Hematopoietic multipotent progenitor cell treated with erythropoietin and hydrocortisone succinate and interleukin-3 and kit ligand, for 15 days (in vitro differentiated cells): ENCODE data around the gene CPED1.
"Not testable (repeated sequence)": the region's sequence is repeated elsewhere in the genome, so short reads cannot be mapped to it uniquely, and the experiment has no call there.

Experiments
- DNase-seq: peaks from one replicate; pipeline ENCODE4 v3.0.0-alpha.2; 2015; ENCODE audit warnings: low spot score

The CPED1 gene

DNA sequence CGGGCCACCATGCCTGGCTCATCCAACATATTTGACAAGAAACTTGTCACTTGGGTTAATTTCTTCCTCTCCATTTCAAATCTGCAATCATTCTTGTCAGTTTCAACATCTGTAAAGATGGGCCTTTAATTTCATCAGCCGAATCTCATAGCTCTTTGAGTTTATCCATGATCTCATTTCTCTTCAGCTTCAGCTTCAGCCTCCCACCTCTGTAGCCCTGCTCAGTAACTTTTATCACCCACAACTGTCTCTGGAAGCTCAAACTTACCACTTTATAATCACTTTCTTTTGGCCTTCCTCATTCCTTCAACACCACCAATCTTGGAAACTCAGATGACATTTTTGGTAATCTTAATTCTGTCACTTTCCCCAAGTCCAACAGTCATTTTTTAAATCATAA lies 83.2 kb downstream of the CPED1 start:
- DNase-seq: no peak

DNA sequence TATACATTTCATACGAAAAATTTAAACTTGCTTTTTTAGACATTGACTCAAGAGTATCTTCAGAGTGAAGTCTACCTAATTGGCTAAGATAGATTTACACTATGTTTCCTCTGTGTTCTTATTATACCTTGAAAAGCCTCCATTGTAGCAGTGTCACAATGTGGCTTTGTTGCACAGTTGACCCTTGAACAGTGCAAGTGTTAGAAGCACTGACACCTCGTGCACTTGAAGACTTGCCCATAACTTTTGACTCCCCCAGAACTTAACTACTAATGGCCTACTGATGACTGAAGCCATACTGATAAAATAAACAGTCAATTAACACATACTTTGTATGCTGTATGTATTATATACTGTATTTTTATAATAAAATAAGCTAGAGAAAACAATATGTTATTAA lies 84.3 kb downstream of the CPED1 start:
- no peak for DNase-seq

DNA sequence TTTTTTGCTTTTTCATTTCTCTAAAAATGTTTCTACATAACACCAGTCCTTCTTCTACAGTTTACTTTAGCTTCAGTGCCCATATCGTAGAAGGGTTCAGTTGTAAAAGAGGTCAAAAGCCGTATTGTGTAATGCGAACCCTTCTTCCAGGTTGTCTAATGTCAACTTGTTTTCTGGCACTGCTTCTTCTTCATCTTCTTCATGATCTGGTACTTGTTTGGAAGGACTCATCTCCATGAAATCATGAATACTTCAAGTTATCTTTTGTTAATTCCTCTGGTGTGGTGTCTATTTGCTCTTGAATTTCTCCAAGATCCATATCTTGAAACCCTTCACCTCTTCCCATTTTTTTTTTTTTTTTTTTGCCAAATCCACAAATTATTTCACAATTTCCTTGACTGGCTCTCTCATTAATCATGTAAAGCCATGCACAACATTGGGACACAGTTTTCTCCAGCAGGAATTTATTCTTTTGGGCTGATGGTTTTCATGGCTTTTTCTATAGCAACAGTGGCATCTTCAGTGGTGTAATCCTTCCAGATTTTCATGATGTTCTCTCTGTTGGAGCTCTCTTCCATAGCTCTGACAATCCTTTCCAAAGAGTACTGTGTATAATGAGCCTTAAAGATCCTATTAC lies 85.1 kb downstream of the CPED1 start:
- DNase-seq: no peak

DNA sequence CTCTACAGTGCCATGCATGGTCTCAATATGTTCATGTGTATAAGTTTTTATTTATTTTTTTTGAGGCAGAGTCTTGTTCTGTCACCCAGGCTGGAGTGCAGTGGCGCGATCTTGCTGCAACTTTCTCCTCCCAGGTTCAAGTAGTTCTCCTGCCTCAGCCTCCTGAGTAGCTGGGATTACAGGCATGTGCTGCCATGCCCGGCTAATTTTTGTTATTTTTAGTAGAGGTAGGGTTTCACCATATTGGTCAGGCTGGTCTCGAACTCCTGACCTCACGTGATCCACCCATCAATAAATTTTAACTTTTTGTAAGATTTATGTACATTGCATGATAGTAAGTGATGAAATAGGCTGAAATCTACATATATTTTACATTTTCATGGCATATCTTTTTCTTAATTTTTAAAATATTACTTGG lies 86.9 kb downstream of the CPED1 start:
- DNase-seq: not testable (repeated sequence)

DNA sequence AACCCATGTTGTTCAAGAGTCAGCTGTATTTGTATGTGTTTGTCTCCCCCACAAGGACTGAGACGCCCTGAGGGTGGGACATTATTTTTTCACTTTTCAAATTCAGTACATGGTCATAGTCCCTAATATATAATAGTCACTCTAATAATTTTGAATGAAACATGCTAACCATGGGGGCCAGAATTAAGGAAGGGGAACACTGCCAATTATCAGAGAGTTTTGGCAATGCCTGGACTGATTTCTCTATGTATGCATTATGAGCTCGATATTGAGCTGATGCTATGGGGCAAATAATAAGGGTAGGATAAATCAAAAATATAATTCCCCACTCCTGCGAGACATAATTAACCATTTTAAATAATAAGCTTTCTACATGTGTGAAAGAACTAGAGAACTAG lies 87.4 kb downstream of the CPED1 start:
- no peak for DNase-seq

DNA sequence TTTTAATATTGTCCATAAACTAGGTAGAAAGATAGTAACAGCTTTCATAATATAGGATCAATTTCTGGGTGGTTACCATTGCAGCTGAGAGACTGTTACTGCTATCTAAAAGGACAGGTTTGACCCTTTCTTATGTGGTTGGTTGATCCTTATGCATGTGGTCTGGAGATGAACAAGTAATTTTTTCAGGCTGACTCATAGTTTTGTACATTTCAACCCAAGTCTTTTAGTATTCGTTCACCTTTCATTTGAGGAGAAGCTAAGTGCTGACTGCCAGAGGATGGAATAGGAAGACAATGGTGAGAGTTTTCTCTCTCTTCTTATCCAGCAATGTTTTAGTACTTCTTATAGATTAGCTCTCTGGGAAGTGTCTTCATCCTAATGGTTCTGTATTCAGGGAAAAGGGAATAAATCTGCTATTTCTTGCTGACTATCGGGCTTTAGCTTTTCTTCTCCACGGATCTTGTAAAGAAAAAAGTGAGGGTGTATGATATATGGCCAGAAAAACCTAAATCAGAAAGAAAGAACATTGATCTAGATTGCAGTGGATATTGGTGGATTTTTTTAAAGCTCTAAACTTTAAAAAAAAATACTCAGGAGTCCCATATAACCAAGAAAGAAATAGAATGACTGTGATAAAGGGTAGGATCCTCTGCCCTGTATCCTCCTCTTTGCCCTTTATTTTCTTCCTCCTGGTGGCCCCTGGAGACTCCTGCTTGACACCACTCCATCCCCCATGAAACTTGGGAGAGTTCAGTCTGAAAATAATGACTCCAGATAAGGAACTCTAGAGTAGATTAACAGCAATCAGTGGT lies 88.0 kb downstream of the CPED1 start:
- peak; percentile 43 for DNase-seq

DNA sequence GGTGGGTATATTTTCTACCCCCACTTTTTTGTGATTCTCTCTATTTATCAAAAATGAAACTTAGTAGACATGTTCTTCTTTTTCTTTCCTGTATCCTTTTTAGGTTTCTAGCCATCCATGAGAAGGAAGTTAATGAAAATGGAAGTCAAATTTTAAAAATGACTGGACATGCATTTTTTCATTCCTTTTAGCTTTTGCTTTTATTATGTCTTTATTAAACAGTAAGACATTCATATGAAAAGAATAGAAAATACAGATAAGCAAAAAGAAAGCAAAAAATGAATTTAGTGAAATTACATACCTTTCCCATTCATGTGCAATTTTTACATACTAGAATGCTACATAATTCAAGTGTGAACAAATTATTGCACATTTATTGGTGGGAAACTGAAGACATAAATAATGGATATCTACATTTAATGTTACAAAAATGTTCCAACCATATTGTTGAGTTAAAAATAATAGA lies 88.7 kb downstream of the CPED1 start:
- no peak for DNase-seq

DNA sequence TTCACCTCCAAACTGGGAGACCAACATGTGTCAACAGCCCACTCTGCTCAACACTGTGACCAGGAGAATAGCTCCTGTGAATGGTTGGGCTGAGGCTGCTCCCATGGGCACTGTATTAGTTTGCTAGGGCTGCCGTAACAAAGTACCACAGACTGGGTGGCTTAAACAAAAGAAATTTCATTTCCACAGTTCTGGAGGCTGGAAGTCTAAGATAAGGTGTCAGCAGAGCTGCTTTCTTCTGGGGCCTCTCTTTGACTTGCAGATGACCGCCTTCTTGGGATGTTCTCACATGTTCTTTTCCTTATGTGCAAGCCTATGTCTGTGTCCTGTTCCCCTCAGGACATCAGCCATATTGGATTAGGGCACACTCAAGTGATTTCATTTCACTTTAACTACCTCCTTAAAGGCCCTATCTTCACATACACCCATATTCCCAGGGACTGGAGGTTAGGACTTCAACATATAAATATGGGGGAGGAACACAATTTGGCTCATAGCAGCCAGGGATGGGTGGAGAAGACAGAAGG lies 90.3 kb downstream of the CPED1 start:
- no peak for DNase-seq

DNA sequence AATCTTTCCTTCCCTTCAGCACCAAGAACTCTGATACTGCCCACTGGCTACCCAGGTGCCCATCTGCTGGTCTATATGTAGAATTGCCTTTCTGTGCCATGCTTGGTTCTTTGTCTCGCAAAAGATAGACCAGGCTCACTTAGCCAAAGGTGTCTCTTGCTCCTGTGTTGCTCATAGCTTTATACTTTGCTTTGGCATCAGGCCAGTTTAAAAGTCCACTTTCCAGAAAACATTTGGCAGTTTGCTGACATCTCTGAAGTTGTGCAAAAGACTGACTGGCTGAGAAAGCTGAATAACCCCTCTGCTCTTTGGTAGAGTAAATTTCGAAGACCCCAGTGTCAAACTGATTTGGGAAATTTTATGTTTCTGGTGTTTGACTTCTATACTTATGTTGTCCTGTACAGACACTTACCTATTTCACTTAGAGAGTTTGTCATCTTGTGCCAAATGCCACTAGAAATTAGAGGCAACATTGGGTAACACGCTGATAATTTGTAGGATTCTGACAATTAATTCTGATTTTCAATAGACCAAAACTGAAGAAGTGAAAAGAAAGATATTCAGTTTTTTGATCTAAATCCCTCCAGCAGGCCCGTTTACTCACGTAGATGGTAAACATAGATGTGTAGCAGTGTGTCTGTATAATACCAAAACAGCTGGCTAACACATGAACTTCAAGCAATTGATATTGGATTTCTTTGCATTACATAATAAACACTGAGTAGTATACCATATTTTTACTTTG lies 91.1 kb downstream of the CPED1 start:
- peak; percentile 12 for DNase-seq

DNA sequence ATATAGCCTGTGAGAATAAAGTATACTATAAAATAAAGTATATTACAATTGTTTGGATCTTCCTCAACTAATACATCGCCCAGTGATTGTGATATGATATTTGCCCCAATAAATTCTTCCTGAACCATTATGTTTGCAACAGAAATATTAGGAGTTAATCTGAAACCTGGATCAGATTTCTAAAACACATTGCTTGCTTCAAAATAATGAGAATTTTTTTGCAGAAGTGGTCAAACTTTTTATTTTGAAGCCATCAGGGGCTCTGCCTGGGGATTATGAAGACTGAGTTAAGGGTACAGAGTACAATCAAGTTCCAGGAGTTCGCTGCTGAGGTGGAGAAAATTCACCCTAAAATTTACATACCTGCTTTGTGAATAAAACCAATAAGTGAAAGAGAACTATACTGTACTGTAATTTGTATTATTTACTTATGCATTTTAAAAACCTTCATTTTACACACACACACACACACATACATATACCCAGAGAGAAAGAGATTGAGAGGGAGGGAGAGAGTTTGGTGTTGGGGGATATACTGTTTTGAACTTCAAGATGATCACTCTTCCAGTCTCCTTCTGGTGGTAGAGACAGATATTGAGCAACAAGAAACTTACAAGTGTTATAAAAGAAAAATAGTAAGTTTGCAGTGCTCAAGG lies 91.9 kb downstream of the CPED1 start:
- DNase-seq: no peak

DNA sequence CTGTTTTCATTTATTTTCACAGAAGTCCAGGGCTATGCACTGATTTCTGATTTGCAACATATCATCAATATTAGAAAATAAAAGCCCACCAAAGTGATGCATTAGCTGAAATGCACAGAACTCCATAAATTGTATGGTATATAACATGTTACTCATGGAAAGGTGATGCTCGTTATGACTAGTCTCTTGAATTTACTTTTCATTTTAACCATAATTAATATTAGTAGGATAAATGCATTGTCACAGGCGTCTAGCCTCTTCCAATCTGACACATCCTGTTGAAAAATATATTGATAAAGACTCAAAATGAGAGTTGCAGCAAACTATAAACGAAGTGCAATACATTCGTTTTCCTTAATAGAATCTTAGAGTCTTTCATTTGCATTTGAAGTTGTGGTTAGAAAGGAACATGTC lies 92.4 kb downstream of the CPED1 start:
- DNase-seq: no peak

DNA sequence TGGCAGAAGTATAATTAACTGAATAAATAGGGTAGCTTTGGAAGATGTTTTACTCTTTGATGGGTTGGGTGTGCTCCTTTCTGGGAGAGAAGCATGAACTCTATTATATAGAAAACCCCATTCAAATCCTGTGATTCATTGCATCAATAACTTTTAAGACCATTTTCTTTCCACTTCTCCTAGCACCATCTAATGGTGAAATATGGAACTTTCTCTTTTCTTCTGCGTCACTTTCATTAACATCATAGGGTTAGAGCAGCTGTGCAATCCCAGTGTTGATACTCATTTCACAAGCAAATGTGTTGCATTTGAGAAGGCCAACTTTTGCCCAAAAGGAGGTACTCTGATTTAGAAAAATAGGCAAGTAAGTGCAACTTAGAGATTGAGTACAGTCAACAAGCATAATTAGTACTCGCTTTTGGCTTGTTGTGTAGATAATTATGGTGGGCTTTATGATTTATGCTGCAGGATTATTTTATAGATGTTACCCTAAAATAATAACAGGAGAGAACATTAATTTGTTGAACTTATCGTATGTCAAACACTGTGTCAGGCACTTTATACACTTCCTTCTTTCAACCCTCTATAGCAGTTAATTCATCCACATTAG lies 92.9 kb downstream of the CPED1 start:
- peak; percentile 69 for DNase-seq

DNA sequence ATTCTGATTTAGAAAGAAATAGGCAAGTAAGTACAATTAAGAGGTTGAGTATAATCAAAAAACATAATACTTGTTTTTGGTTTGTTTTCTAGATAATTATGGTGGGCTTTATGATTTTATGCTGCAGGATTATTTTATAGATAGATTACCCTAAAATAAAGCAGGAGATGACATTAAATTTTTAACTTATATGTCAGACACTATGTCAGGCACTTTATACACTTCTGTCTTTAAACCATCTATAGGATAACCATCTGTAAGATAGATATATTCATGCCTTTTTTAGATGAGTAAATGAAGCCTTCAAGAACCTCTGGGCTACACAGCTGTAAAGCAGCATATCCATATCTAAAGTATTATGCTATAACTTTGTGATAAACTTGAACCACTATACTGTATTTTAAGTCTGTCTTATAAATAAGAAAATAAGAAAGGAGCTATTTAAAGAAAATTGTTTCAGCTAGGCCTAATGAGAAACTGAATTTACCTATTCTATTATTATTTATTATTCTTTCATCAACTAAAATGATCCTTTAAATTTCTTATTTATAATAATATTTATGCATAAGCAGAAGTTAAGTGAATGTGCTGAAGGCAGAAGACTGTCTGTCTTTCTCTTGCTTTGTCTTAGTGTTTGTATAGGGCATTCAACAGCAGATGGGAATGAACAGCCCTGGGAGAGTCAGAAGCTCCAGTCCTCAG lies 94.0 kb downstream of the CPED1 start:
- no peak for DNase-seq

DNA sequence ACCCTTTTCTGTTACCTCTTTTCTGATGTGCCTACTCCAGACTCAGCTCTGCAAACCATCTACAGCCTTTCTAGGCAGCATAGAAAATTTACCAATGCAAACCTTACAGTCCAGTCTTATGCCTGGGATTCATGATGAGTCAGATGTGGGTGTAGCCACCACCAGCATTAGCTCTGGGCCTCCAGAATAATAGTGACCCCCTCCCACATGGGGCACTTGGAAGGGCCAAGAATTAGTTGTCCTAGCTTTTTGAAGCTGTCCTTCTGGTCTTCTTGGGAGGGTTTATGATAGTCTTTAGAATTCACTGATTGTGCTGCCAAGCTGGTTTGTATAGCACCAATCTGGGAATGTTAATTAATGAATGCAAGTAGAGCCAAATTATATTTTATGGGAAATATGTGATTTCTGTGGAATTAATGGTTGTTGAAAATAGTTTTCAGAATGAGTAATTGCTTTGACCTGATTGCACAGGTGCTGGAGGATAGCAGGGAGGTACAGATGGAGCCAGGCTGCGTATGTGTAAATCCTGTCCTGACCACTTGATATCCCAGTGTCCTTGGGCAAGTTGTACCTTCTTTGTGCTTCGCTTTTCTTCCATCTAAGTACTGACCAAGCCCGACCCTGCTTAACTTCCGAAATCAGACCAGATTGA lies 94.8 kb downstream of the CPED1 start:
- no peak for DNase-seq

DNA sequence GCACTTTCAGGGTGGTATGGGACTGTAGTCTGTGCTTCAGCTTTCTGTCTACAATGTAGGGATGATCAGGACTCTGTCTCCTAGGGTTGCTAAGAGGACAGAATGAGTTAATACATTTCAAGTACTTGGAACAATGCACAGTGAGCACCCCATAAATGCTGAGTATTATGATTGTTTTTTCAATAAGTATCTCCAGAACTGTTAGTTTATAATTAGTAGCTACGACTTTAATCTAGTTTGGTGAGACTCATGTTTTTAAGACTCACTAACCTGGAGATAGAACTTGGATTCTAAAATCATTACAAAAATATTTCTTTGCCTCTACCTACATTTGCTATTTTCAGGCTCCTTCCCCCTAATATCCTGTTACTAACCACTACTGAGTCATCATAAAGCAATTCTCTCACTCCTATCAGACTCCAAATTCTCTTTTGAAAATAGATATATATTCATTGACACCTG lies 95.3 kb downstream of the CPED1 start:
- DNase-seq: no peak

DNA sequence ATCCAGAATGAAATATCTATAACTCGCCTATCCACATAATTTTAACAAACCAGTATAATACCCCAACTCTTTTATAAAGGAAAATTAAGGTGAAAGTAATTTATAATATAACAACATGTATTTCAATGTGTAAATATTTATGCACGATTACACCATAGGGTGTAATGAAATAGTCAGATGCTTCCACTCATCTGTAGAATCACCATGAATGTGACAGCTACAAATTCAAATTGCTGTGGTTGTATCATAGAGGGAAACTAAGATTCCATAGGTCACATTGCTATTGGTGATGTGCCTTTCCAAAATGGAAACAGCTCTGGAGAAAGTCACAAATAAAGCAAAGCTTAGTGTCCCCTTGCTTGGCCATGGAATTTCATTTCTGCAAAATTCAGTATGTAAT lies 95.7 kb downstream of the CPED1 start:
- DNase-seq: no peak

DNA sequence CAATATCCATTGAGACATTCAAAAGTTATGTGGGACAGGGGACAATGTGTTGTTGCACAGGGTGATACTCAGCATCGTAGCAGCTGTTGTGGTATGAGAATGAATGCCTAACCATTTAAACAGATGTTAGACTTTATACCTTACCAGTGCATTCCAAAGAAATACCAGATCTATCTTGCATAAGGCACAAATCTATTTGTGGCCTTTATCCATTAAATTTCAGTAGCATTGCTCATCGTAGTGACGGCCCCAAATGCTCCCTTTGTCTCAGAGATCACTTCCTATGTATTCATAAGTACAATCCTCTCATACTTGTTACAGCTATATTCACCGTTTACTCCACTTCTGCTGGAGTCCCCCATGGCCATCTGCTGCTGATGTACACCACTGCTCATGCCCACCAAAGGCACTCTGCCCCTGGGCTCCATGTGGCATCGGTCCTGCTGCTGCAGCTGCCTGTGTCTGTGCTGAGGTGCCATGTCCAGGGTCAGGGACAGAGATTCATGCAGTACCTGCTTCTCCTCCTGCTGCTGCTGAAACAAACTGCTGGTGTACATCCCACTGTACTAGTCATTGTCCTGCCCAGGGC lies 96.3 kb downstream of the CPED1 start:
- DNase-seq: no peak

DNA sequence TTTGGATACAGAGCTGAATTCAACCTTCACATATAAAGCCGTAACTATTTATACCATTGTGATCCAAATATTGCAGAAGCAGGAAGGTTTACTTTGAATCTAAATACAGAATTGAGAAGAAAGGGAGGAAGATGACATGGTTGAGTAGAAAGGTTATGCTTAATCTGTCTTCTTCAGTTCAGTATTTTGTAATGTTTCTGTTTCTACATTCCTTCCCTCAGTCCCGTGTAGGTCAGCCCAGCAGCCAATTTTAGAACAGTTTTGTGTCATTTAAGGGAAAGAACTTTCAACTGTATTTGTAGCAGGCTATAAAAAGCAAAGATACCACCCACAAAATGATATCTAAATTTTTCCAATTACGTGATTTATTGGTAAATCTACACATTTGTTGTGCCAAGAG lies 97.4 kb downstream of the CPED1 start:
- no peak for DNase-seq

DNA sequence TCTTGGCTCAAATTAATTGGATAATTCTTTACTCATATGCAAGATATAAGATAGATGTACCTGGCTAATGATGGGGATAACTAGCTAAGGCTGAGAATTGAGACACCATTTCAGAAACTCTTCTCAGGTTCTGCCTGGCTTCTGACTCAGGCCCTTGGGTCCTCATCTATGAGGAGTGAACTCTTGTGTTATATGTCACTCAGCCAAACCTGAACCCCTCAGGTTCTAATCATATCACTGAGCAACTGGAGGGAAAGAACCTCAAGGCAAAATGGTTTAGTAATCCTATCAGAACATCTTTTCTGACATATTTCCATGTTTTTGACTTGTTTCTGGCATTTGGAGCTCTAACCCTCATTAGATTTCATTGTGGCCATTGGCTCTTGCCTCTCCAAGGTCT lies 100.4 kb downstream of the CPED1 start:
- no peak for DNase-seq

DNA sequence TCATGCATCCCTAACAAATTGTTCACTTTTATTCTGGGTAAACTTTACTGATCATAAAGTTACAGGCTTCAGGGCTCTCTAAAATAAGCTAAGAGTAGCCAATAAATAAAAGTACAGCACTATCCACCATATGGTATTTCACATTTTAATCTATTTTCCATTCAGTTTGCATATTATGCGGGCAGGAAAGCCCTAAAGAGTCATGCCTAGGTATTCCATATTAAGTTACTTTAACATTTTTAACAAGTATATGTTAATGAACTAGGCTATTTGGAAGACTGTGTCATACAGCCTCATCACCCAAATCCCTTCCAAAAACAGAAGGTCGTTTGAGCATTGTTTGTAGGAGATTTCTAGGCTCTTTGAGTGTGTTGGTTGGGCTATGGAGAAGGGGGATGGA lies 106.3 kb downstream of the CPED1 start:
- no peak for DNase-seq
